GM12865 (cell line): Measurements from ENCODE around the gene PLD6.

ENCODE experiments used
- DNase-seq: peaks from one replicate; pipeline ENCODE4 v3.0.0; 2010; ENCODE audit warnings: low read depth
- H3K4me3 ChIP-seq: 2 replicates; pipeline ENCODE4 v1.5.1; 2011; ENCODE audit warnings: mild to moderate bottlenecking, low read depth, low read length, control low read depth
- CTCF ChIP-seq: IDR thresholded peaks from 2 replicates; pipeline ENCODE4 v1.5.1; 2011; ENCODE audit warnings: low read length, control low read depth, low read depth, inconsistent platforms; ENCODE audit not compliant: insufficient read depth; ENCODE audit errors: missing control alignments

Gene PLD6

GRCh38 chr17:17205368-17206123, 587 bp downstream of the PLD6 start:
- TF ChIP-seq CTCF: no peak
- H3K4me3 ChIP-seq: peak overlapping the region; percentile 76
- peak; percentile 90 for DNase-seq

GRCh38 chr17:17204635-17205231, 1.4 kb downstream of the PLD6 start:
- TF ChIP-seq CTCF: no peak
- DNase-seq: no peak
- H3K4me3 ChIP-seq: peak overlapping the region; percentile 76

GRCh38 chr17:17204041-17204591, 2.0 kb downstream of the PLD6 start:
- no peak for TF ChIP-seq CTCF
- DNase-seq: peak; percentile 13
- H3K4me3 ChIP-seq: peak overlapping the region; percentile 76

- TF ChIP-seq CTCF: no peak
- no peak for DNase-seq
- no peak overlapping the region for H3K4me3 ChIP-seq
These were observed 2.9 kb downstream of the PLD6 start for GRCh38 chr17:17203173-17203730.

- H3K4me3 ChIP-seq: no peak overlapping the region
- no peak for DNase-seq
- TF ChIP-seq CTCF: no peak
These were observed 4.2 kb downstream of the PLD6 start for GRCh38 chr17:17201907-17202306.

- no peak for DNase-seq
- TF ChIP-seq CTCF: no peak
- no peak overlapping the region for H3K4me3 ChIP-seq
These were observed 4.9 kb downstream of the PLD6 start for GRCh38 chr17:17201271-17201670.
